Keratinocyte (primary cell): Measurements from ENCODE around the gene CNOT4. TPM values are rescaled to one million over a fixed set of nuclear protein-coding genes. Genes with fewer than 3 reads are reported as not detected.
"Not testable (repeated sequence)": the region's sequence is repeated elsewhere in the genome, so short reads cannot be mapped to it uniquely, and the experiment has no call there.

Source experiments
- DNase-seq: peaks from one replicate; pipeline ENCODE4 v3.0.0-alpha.2; 2011; ENCODE audit warnings: low read depth, missing footprints, low spot score
- FAIRE-seq: peaks from 2 replicates; lab custom pipeline; 2011; peaks lifted over from hg19 to GRCh38; lab: Jason Lieb, UNC
- H2AFZ ChIP-seq: 2 replicates; pipeline ENCODE4 v1.6.0; 2012; ENCODE audit warnings: low read length, control low read depth, inconsistent platforms; ENCODE audit not compliant: control insufficient read depth
- H3K27ac ChIP-seq: 2 replicates; pipeline ENCODE4 v1.5.1; 2011; ENCODE audit warnings: low read length; ENCODE audit not compliant: control insufficient read depth, insufficient read depth
- H3K27me3 ChIP-seq: 3 replicates; pipeline ENCODE4 v1.6.0; 2011; ENCODE audit warnings: low read length; ENCODE audit not compliant: control insufficient read depth, insufficient read depth; ENCODE audit errors: extremely low read depth
- H3K36me3 ChIP-seq, 2 experiments: 2 replicates in 1 of 2; 3 replicates in 1 of 2; pipeline ENCODE4 v1.5.1; 2011; ENCODE audit warnings: low read length in 2 of 2, mild to moderate bottlenecking in 1 of 2; ENCODE audit not compliant: control insufficient read depth in 2 of 2, insufficient read depth in 2 of 2; ENCODE audit errors: extremely low read depth in 1 of 2
- H3K4me1 ChIP-seq: 3 replicates; pipeline ENCODE4 v1.5.1; 2011; ENCODE audit warnings: low read length; ENCODE audit not compliant: control insufficient read depth, insufficient read depth; ENCODE audit errors: extremely low read depth
- H3K4me2 ChIP-seq: 3 replicates; pipeline ENCODE4 v1.6.0; 2011; ENCODE audit warnings: low read depth, low read length; ENCODE audit not compliant: control insufficient read depth, insufficient read depth; ENCODE audit errors: extremely low read depth
- H3K4me3 ChIP-seq, 3 experiments: fragments of 200-600 bp in 1 of 3; sonication (generic) in 1 of 3; 2 replicates in 2 of 3; 3 replicates in 1 of 3; pipeline ENCODE4 v1.5.1; 2011 to 2016; ENCODE audit warnings: low read length in 3 of 3, mild to moderate bottlenecking in 3 of 3, control low read depth in 2 of 3, inconsistent platforms in 1 of 3, low read depth in 1 of 3, mixed read lengths in 1 of 3, mixed run types in 1 of 3, moderate library complexity in 1 of 3; ENCODE audit not compliant: control insufficient read depth in 2 of 3, insufficient read depth in 2 of 3; ENCODE audit errors: extremely low read depth in 1 of 3
- H3K79me2 ChIP-seq: 2 replicates; pipeline ENCODE4 v1.6.0; 2012; ENCODE audit warnings: low read length; ENCODE audit not compliant: control insufficient read depth, insufficient read depth
- H3K9ac ChIP-seq: 3 replicates; pipeline ENCODE4 v1.6.0; 2011; ENCODE audit warnings: low read length; ENCODE audit not compliant: control insufficient read depth, insufficient read depth; ENCODE audit errors: extremely low read depth
- H3K9me1 ChIP-seq: 3 replicates; pipeline ENCODE4 v1.6.0; 2011; ENCODE audit warnings: low read length; ENCODE audit not compliant: control insufficient read depth, insufficient read depth; ENCODE audit errors: extremely low read depth
- H3K9me3 ChIP-seq: 2 replicates; pipeline ENCODE4 v1.5.1; 2012; ENCODE audit warnings: low read depth, low read length; ENCODE audit not compliant: control insufficient read depth
- H4K20me1 ChIP-seq: 3 replicates; pipeline ENCODE4 v1.6.0; 2011; ENCODE audit warnings: low read length; ENCODE audit not compliant: control insufficient read depth, insufficient read depth; ENCODE audit errors: extremely low read depth
- CTCF ChIP-seq, 3 experiments: IDR thresholded peaks in 1 of 3; conservative IDR thresholded peaks in 1 of 3; optimal IDR thresholded peaks in 1 of 3; 2 replicates in 2 of 3; 3 replicates in 1 of 3; pipeline versions ENCODE3 to v1.5.1; 2011; ENCODE audit warnings: low read length in 3 of 3, mild to moderate bottlenecking in 3 of 3, moderate library complexity in 2 of 3, control low read depth in 1 of 3, inconsistent platforms in 1 of 3; ENCODE audit not compliant: insufficient read depth in 2 of 3; ENCODE audit errors: extremely low read depth in 1 of 3
- EZH2 ChIP-seq: IDR thresholded peaks from one replicate; pipeline ENCODE4 v1.6.1; 2012; ENCODE audit warnings: inconsistent platforms, mild to moderate bottlenecking, low read length, moderate library complexity
- dilution Hi-C: fragments of 300-500 bp; cut with MboI; formaldehyde crosslinking; loops from one replicate; pipeline ENCODE4 v1.7.0; 2020; ENCODE audit warnings: low sequenced_read_pairs; ENCODE audit not compliant: extremely low pct_ligation_motif_present
- polyA plus RNA-seq, 5 experiments: library from polyadenylated mRNA; depleted of rRNA in 3 of 5; stranded (reverse) in 3 of 5; stranded (forward) in 1 of 5; unstranded in 1 of 5; fragments of >200 nt; gene quantifications; 1 replicate in 1 of 5; 2 replicates in 3 of 5; 3 replicates in 1 of 5; pipeline versions ENCODE4 v1.2.1 to v1.2.3, GENCODE V29; 2011 to 2012; ENCODE audit warnings: missing spikeins in 2 of 5, low read depth in 1 of 5, low replicate concordance in 1 of 5

CNOT4 gene
- polyA plus RNA-seq, 1 donor (not counting 4 experiments of a cell fraction or from before 2014, with no cell fraction given) = 11.4 TPM

- Histone ChIP-seq H3K79me2 (no peaks in the 10 kb centered on the region), H3K9ac (no peak overlapping the region), H3K4me3 (no peak overlapping the region), H3K9me1 (no peaks in the 10 kb centered on the region), H3K27me3 (no peaks in the 10 kb centered on the region), H3K4me2 (no peak overlapping the region), H3K4me1 (no peaks in the 10 kb centered on the region), H4K20me1 (no peaks in the 10 kb centered on the region), H3K36me3 (no peaks in the 10 kb centered on the region), H3K9me3 (no peaks in the 10 kb centered on the region), H3K27ac (no peak overlapping the region), H2AFZ (no peak overlapping the region)
- FAIRE-seq = no peak
- dilution Hi-C loops = no loop called here
- no peak for DNase-seq
- TF ChIP-seq EZH2 = no peak
- TF ChIP-seq CTCF (optimal IDR thresholded peaks at IDR 0.05 in 1 of 3, IDR thresholded peaks at IDR 0.05 in 1 of 3, conservative IDR thresholded peaks at IDR 0.05 in 1 of 3; ENCODE audit: extremely low read depth in 1 of 3, insufficient read depth in 2 of 3, low read length in 3 of 3) = no peak
These were observed 156.1 kb downstream of the CNOT4 start for GRCh38 chr7:135353832-135354231.

DNA sequence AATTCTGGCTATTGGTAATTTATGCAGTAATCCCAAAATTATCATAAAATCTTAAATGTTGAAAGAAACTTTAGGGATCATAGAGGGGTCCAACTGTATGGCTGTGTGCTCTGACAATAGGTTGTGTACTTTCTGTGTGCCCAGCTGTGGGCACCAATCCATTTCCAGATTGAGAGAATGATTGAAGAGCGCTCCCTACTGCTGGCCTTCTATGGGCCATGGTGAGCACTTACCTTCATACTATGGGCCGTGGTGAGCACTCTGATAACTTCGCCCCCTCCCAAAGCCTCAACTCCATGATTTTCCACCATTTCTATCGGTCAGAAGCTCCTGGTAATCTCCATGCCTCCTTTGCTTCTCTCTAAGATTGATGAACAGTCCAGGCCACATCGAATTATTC, 157.6 kb downstream of the CNOT4 start:
- H3K27ac ChIP-seq = no peak overlapping the region
- no peaks in the 10 kb centered on the region for H3K79me2 ChIP-seq
- no peak for FAIRE-seq
- TF ChIP-seq EZH2 (no peak), CTCF (optimal IDR thresholded peaks at IDR 0.05 in 1 of 3, IDR thresholded peaks at IDR 0.05 in 1 of 3, conservative IDR thresholded peaks at IDR 0.05 in 1 of 3; ENCODE audit: extremely low read depth in 1 of 3, insufficient read depth in 2 of 3, low read length in 3 of 3) (peak in 1 of 3 experiments; percentile 10)
- H3K9me1 ChIP-seq = no peaks in the 10 kb centered on the region
- H4K20me1 ChIP-seq = no peaks in the 10 kb centered on the region
- dilution Hi-C loops = no loop called here
- no peaks in the 10 kb centered on the region for H3K27me3 ChIP-seq
- DNase-seq = no peak
- H3K9ac ChIP-seq = no peak overlapping the region
- no peak overlapping the region for H3K4me2 ChIP-seq
- no peak overlapping the region for H2AFZ ChIP-seq
- H3K36me3 ChIP-seq = no peaks in the 10 kb centered on the region
- H3K4me3 ChIP-seq = no peak overlapping the region
- H3K4me1 ChIP-seq = no peaks in the 10 kb centered on the region
- no peaks in the 10 kb centered on the region for H3K9me3 ChIP-seq

DNA sequence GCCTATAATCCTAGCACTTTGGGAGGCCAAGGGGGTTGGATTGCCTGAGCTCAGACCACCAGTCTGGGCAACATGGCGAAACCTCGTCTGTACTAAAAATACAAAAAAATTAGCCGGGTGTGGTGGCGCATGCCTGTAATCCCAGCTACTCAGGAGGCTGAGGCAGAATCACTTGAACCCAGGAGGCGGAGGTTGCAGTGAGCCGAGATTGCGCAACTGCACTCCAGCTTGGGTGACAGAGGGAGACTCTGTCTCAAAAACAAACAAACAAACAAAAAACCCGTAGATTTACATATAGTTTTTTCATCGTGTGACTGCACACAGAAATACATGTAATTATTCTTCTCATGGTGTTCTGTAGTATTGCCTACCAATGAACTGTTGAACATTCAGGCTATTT, 158.8 kb downstream of the CNOT4 start:
- H3K4me2 ChIP-seq, DNase-seq, H3K9ac ChIP-seq, H3K4me3 ChIP-seq, H3K4me1 ChIP-seq, FAIRE-seq, H3K9me3 ChIP-seq, H2AFZ ChIP-seq, H3K9me1 ChIP-seq, H3K79me2 ChIP-seq, dilution Hi-C loops, H4K20me1 ChIP-seq, H3K27me3 ChIP-seq, H3K27ac ChIP-seq, H3K36me3 ChIP-seq: not testable (repeated sequence)
